NOMO-1 treated with dmso at 0.1 percent for 144 hours (cell line): Measurements from ENCODE around the gene CNTD1.

Source experiments
- DNase-seq: peaks from one replicate; lab custom pipeline; 2025; ENCODE audit not compliant: unreplicated experiment; lab: John Stamatoyannopoulos, UW

Gene CNTD1

DNA sequence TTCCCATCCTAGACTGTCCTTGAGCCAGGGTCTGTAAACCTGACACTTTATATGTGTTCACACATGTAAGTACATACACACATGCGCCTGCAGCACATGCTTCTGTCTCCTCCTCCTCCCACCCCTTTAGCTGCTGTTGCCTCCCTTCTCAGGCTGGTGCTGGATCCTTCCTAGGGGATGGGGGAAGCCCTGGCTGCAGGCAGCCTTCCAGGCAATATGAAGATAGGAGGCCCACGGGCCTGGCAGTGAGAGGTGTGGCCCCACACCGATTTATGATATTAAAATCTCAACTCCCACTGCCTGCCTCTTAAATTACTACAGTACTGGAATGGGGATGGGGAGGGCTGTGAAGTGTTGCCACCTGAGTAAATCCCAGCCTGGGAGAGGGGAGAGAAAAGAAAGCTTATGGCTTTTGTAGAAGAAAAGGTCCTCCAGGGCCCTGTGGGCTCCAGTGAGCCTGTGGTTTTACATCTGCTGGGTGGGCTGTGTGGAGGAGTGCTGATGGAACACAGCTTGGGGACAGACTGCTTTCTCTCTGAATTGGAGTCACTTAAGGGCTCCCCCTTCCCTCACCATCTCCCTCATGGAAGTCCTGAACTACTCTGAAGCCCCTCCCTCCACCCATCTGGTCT lies 19.2 kb upstream of the CNTD1 start:
- DNase-seq, result no peak

DNA sequence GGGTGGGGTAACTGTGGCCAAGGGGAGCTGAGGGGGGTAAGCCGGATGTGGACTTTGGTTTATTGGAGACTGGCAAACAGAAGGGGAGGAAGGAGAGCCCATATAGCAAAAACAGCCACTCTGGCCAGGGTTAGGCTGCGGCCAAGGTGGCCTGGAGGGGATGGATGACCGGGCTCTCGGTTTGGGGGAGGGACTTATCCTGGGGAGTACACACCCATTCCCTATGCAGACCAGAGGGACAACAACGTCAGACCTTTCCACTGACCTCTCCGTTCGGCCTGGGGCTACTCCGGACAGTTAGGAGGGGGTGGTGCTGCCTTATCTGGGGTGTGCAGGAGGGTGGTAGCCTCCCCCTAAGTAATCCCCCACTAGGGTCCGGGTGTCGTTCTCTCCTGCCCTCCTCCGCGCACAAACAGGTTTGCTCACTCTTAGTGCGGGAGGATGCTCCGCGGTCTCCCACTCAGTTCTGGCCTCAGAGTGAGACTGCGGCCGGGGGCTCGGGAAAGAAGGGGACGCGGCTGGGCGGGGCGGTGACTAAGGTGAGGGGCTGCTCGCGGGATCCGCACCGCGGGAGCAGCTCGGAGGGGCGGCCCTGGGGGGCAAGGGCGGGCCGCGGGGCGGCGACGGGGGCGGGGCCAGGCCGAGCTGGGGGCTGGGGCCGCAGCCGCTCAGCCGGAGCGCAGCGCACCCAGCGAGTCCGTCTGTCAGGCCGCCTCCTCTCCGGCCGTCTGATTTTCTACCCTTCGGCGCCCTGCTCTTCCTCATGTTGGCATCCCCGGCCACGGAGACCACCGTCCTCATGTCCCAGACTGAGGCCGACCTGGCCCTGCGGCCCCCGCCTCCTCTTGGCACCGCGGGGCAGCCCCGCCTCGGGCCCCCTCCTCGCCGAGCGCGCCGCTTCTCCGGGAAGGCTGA lies 18.5 kb upstream of the CNTD1 start, which contains the start of gene WNK4:
Gene WNK4, plus strand, starts transcription at position 675 of the 915 bp plus-strand sequence. Its CDS starts 89 bp downstream, at position 764.
- no peak for DNase-seq

- no peak for DNase-seq
Observed at GRCh38 chr17:42780851-42781638, 17.6 kb upstream of the CNTD1 start.

DNA sequence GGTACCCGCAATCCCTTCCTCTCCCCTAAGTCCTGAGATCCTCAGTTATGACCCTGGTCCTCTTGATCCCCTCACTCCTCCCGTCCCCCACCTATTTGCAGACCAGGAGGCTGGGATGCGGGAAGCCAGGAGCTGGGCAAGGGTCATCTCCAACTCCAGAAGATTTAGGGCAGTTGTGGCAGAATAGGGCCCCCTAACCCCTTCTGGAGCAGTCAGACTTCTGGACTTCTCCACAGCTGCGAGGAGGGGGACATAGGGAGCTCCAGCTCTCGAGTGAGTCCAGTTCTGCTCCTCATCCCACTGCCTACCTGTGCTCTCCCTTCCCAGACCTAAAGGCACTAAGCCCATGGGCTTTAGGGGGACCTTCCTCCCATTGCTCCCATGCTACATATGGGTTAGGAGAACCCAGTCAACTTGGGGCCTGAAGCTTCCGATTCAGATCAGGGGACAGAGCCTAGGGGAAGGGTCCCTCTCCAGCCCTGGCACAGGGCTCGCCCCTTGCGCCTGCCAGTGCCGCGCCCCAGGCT lies 17.0 kb upstream of the CNTD1 start:
- DNase-seq, result no peak

- DNase-seq, result no peak
Observed at GRCh38 chr17:42782166-42783061, 16.2 kb upstream of the CNTD1 start.

DNA sequence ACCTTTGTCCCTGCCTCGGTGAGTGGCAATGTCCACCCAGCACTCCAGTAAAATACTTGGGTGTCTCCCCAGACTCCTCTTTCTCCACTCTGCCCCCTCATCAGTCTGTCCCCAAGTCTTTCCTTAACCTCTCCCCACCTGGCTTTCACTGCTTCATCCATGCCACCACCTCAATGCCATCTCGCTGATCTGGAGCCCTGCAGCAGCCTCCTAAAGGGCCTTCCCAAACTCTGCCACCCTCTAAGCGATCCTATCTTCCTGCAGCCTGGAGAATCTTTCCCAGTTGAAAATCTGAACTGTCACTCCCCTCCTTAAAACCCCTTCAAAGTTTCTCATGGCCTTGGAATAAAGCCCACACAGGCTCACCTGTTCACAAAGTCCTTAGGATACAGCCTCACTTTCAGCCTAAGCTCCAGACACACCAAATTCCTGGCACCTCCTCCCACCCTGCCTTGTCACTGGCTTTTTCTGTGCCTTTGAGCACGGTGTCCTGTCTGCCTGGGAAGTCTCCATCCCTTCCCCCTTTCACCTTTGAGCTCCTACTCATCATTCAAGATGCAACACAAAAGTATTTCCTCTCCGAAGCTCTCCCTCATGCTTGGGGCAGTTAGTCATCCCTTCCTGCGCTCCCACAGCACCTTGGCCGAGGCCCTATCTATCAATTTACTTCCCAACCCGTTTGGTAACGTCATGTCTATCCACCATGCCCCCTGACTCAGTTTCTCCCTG lies 15.4 kb upstream of the CNTD1 start:
- no peak for DNase-seq

DNA sequence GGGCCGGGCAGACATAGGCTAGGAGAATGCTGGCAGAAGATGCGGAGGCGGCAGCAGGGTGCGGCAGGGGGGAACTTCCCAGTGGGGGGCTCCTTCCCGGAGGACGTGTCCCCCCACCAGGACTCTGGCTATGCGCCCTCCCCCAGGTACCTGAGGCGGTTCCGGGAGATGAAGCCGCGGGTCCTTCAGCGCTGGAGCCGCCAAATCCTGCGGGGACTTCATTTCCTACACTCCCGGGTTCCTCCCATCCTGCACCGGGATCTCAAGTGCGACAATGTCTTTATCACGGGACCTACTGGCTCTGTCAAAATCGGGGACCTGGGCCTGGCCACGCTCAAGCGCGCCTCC lies 14.9 kb upstream of the CNTD1 start:
- no peak for DNase-seq

DNA sequence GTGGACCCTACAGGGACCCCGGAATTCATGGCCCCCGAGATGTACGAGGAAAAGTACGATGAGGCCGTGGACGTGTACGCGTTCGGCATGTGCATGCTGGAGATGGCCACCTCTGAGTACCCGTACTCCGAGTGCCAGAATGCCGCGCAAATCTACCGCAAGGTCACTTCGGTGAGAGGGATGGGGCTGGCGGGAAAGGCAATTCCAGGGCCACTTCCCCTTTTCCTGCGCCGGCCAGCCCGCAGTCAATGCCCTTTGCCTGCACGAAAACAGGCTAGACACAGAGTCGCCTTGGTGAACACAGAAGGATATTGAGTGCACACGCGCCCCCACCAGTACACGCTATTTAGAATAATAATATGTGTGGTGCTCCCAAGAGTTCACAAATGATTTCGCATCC lies 14.3 kb upstream of the CNTD1 start:
- DNase-seq, result no peak

DNA sequence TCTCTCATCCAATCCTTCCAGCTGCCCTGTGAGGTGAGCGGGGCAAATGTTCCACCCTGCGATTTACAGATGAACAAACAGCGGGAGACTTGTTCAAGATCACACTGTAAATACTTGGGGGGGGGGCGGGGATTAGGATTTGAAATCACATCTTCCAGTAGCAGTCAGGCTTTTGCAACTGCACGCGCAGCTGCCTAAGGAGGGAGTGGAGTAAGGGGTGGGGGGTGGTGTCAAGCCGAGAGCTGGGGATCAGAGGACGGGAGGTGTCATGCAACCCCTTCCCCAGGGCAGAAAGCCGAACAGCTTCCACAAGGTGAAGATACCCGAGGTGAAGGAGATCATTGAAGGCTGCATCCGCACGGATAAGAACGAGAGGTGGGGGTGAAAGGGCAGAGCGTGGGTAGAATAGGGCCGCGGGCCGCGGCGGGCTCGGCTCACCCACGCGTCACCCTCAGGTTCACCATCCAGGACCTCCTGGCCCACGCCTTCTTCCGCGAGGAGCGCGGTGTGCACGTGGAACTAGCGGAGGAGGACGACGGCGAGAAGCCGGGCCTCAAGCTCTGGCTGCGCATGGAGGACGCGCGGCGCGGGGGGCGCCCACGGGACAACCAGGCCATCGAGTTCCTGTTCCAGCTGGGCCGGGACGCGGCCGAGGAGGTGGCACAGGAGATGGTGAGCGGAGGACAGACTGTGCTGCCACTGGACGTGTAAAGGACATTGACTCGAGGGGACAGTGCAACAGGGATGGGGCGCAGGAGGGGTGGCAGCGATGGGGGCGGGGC lies 13.7 kb upstream of the CNTD1 start:
- DNase-seq, result no peak

GRCh38 chr17:42787266-42787665 lies 11.4 kb upstream of the CNTD1 start:
- DNase-seq, result no peak

DNA sequence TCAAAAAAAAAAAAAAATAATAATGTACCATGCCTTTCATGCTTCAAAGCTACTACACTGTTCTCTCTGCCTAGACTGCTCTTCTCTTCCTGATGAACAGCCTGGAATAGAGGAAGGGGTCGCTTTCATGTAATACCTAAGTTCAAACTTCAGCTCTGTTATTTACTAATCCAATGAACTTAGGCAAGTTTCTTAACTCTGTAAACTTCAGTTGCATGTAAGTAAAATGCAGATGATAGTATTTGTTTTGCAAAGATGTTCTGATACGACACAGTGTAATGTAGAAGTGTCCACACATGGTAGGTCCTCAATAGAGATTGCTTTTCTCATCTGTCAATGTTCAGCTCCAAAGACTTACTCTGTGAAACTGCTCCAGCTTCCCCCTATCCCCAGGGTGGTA lies 6.7 kb upstream of the CNTD1 start:
- DNase-seq, result no peak

DNA sequence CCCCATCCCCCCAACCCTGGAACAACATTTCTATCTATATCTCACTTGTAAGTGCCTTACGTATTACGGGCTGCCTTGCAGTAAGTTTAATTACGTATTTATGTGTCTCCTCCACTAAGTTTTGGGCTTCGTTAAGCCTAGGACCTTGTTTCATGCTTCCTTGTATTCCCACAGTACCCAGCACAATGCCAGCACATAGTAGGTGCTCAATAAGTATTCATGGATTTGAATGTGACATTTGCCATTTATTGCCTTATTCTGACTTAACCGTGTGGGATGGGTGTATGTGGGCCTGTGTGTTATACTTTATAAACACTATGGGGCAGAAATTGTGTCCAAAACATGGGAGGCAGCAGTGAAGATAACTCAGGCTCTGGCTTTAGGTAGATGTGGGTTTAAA lies 6.1 kb upstream of the CNTD1 start:
- DNase-seq, result no peak

GRCh38 chr17:42795061-42795460 lies 3.6 kb upstream of the CNTD1 start:
- no peak for DNase-seq

DNA sequence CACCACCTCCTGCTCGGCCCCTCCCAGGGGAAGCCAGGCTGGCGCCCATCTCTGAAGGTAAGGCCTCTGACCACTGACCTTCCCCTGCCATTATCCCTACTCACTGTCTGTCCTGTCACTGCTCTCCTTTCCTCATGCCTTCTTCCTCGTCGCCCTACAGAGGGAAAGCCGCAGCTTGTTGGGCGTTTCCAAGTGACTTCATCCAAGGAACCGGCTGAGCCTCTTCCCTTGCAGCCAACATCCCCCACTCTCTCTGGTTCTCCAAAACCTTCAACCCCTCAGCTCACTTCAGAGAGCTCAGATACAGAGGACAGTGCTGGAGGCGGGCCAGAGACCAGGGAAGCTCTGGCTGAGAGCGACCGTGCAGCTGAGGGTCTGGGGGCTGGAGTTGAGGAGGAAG lies 3.2 kb upstream of the CNTD1 start:
- no peak for DNase-seq

DNA sequence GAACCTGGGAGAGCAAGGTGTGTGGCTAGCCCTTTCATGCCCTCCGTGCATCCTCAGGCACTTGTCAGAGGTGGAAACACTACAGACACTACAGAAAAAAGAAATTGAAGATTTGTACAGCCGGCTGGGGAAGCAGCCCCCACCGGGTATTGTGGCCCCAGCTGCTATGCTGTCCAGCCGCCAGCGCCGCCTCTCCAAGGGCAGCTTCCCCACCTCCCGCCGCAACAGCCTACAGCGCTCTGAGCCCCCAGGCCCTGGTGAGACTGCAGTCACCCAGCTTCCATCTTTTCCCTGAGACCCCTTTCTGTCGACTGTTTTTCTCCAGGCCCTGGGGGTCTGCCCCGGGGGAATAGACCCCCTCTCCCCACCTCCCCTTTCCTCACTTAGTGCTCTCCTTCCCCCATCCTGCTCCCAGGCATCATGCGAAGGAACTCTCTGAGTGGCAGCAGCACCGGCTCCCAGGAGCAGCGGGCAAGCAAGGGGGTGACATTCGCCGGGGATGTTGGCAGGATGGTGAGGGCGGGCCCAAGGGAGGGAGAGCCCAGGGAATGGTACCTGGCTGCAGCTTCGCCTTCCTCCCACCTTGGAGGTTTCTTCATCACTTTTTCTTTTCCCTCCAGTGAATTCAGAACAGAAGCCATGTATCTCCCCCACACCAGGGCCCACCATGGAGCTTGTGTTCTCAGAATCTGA lies 2.4 kb upstream of the CNTD1 start:
- no peak for DNase-seq

- DNase-seq, result no peak
Observed at GRCh38 chr17:42797067-42798007, 1.3 kb upstream of the CNTD1 start.

DNA sequence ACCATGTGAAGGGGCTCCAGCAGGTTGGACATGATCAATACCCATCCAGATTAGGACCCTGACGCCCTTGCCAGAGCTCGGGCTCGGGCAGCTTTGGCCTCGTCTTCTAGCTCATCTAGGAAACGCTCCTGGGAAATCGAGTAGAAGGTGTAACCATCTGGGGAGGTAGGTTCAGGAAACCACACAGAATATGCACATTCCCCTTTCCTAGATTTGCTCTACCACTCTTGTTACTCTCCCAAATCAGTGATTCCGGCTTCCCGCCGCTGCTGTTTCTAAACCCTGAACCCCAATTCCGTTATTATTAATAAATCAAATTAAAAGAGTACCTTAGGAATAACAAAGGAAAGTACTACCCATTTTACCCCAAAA lies 664 bp upstream of the CNTD1 start:
- DNase-seq, result no peak
